IMR-90 (cell line): ENCODE measurements around the gene APMAP.

Experiments
- MAFK ChIP-seq: IDR thresholded peaks from 2 replicates; pipeline ENCODE4 v1.6.1; 2012; ENCODE audit warnings: low read depth, low read length, improper control_type of control experiment
- MXI1 ChIP-seq: IDR thresholded peaks from 2 replicates; pipeline ENCODE4 v1.6.1; 2012; ENCODE audit warnings: low read depth, mild to moderate bottlenecking, low read length, moderate library complexity, borderline replicate concordance
- NFE2L2 ChIP-seq: fragments of 150-350 bp; IDR thresholded peaks from 2 replicates; pipeline ENCODE4 v1.6.1; 2016; ENCODE audit warnings: low read depth, mild to moderate bottlenecking, low read length
- POLR2A ChIP-seq: IDR thresholded peaks from 2 replicates; pipeline ENCODE4 v1.6.1; 2012; ENCODE audit warnings: mild to moderate bottlenecking, low read depth, low read length
- RCOR1 ChIP-seq: IDR thresholded peaks from 2 replicates; pipeline ENCODE4 v1.6.1; 2012; ENCODE audit warnings: mild to moderate bottlenecking, low read length, improper control_type of control experiment; ENCODE audit not compliant: insufficient replicate concordance
- TF ChIP-seq, protein P1 (sequence below): conservative IDR thresholded peaks from 2 replicates; pipeline ENCODE4 v1.5.1; 2012; ENCODE audit warnings: mild to moderate bottlenecking, low read depth, low read length, improper control_type of control experiment
- TF ChIP-seq, protein P2 (sequence below): fragments of 150-350 bp; IDR thresholded peaks from 2 replicates; pipeline ENCODE4 v1.6.1; 2016; ENCODE audit warnings: low read depth, mild to moderate bottlenecking, low read length, moderate library complexity, borderline replicate concordance

GRCh38 chr20:25023356-25023755 is 30.8 kb upstream of the APMAP start:
- TF ChIP-seq, protein P1, sequence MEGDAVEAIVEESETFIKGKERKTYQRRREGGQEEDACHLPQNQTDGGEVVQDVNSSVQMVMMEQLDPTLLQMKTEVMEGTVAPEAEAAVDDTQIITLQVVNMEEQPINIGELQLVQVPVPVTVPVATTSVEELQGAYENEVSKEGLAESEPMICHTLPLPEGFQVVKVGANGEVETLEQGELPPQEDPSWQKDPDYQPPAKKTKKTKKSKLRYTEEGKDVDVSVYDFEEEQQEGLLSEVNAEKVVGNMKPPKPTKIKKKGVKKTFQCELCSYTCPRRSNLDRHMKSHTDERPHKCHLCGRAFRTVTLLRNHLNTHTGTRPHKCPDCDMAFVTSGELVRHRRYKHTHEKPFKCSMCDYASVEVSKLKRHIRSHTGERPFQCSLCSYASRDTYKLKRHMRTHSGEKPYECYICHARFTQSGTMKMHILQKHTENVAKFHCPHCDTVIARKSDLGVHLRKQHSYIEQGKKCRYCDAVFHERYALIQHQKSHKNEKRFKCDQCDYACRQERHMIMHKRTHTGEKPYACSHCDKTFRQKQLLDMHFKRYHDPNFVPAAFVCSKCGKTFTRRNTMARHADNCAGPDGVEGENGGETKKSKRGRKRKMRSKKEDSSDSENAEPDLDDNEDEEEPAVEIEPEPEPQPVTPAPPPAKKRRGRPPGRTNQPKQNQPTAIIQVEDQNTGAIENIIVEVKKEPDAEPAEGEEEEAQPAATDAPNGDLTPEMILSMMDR = no peak
- TF ChIP-seq, protein P2, sequence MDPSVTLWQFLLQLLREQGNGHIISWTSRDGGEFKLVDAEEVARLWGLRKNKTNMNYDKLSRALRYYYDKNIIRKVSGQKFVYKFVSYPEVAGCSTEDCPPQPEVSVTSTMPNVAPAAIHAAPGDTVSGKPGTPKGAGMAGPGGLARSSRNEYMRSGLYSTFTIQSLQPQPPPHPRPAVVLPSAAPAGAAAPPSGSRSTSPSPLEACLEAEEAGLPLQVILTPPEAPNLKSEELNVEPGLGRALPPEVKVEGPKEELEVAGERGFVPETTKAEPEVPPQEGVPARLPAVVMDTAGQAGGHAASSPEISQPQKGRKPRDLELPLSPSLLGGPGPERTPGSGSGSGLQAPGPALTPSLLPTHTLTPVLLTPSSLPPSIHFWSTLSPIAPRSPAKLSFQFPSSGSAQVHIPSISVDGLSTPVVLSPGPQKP = no peak
- no peak for TF ChIP-seq POLR2A
- no peak for TF ChIP-seq MXI1
- no peak for TF ChIP-seq NFE2L2
- TF ChIP-seq RCOR1 = no peak
- no peak for TF ChIP-seq MAFK
